Subcutaneous abdominal adipose tissue (tissue), 5 donors: ENCODE results near the gene RIMS1.
"Not testable (repeated sequence)": the region's sequence is repeated elsewhere in the genome, so short reads cannot be mapped to it uniquely, and the experiment has no call there.

Source experiments
- H3K27ac ChIP-seq: one replicate; pipeline ENCODE4 v1.7.0; 2013; ENCODE audit warnings: low read depth, mild to moderate bottlenecking, inconsistent platforms, low read length, moderate library complexity
- H3K27me3 ChIP-seq, 5 donors: one replicate each; pipeline ENCODE4 v1.7.0; 2013; ENCODE audit warnings: low read length in 5 of 5, inconsistent platforms in 1 of 5; ENCODE audit not compliant: control insufficient read depth in 5 of 5, insufficient read depth in 4 of 5
- H3K36me3 ChIP-seq, 5 donors: one replicate each; pipeline ENCODE4 v1.7.0; 2013; ENCODE audit warnings: low read length in 5 of 5; ENCODE audit not compliant: control insufficient read depth in 5 of 5, insufficient read depth in 5 of 5
- H3K4me1 ChIP-seq, 5 donors: one replicate each; pipeline ENCODE4 v1.7.0; 2013; ENCODE audit warnings: low read length in 5 of 5, mild to moderate bottlenecking in 3 of 5, moderate library complexity in 1 of 5; ENCODE audit not compliant: control insufficient read depth in 5 of 5, insufficient read depth in 5 of 5
- H3K4me3 ChIP-seq, 5 donors: one replicate each; pipeline ENCODE4 v1.7.0; 2013; ENCODE audit warnings: low read length in 5 of 5, low read depth in 1 of 5
- H3K9ac ChIP-seq, 5 donors: one replicate each; pipeline ENCODE4 v1.7.0; 2013; ENCODE audit warnings: low read length in 5 of 5, mild to moderate bottlenecking in 4 of 5, moderate library complexity in 3 of 5
- H3K9me3 ChIP-seq, 5 donors: one replicate each; pipeline ENCODE4 v1.7.0; 2013; ENCODE audit warnings: low read length in 5 of 5; ENCODE audit not compliant: control insufficient read depth in 5 of 5
- donor health status: healthy.
- donor health status: healthy.
- donor health status: healthy.
- donor health status: healthy.
- donor health status: healthy.

RIMS1 gene

GRCh38 chr6:72335203-72335602, 448.9 kb downstream of the RIMS1 start:
- not testable (repeated sequence) for H3K9ac ChIP-seq, H3K36me3 ChIP-seq, H3K27me3 ChIP-seq, H3K9me3 ChIP-seq, H3K27ac ChIP-seq, H3K4me1 ChIP-seq, H3K4me3 ChIP-seq

GRCh38 chr6:72348926-72349325, 462.6 kb downstream of the RIMS1 start:
- no peak overlapping the region for H3K9ac ChIP-seq
- no peaks in the 10 kb centered on the region for H3K27me3 ChIP-seq
- H3K27ac ChIP-seq: no peak overlapping the region
- H3K9me3 ChIP-seq: no peaks in the 10 kb centered on the region
- peaks cover 0 to 18% (median 4%) of the 10 kb centered on the region in 5 donors for H3K4me1 ChIP-seq
- H3K36me3 ChIP-seq: no peaks in the 10 kb centered on the region
- H3K4me3 ChIP-seq: no peak overlapping the region

- Histone ChIP-seq H3K4me1 (peaks cover 0 to 14% (median 4%) of the 10 kb centered on the region in 5 donors), H3K9me3 (no peaks in the 10 kb centered on the region), H3K4me3 (no peak overlapping the region), H3K36me3 (no peaks in the 10 kb centered on the region), H3K27me3 (no peaks in the 10 kb centered on the region), H3K27ac (no peak overlapping the region), H3K9ac (no peak overlapping the region)
Observed at GRCh38 chr6:72350296-72350881, 464.0 kb downstream of the RIMS1 start.

GRCh38 chr6:72363844-72364740, 477.7 kb downstream of the RIMS1 start:
- Histone ChIP-seq H3K4me1 (peaks cover 0 to 3% (median 0%) of the 10 kb centered on the region in 5 donors), H3K4me3 (no peak overlapping the region), H3K9ac (no peak overlapping the region), H3K27me3 (no peaks in the 10 kb centered on the region), H3K27ac (no peak overlapping the region), H3K9me3 (no peaks in the 10 kb centered on the region), H3K36me3 (no peaks in the 10 kb centered on the region)

- no peaks in the 10 kb centered on the region for H3K27me3 ChIP-seq
- peaks cover 0 to 3% (median 0%) of the 10 kb centered on the region in 5 donors for H3K4me1 ChIP-seq
- no peaks in the 10 kb centered on the region for H3K9me3 ChIP-seq
- H3K9ac ChIP-seq: no peak overlapping the region
- no peak overlapping the region for H3K27ac ChIP-seq
- H3K36me3 ChIP-seq: no peaks in the 10 kb centered on the region
- no peak overlapping the region for H3K4me3 ChIP-seq
Observed at GRCh38 chr6:72365773-72366172, 479.4 kb downstream of the RIMS1 start.

- peaks cover 0 to 3% (median 0%) of the 10 kb centered on the region in 5 donors for H3K4me1 ChIP-seq
- no peak overlapping the region for H3K4me3 ChIP-seq
- no peak overlapping the region for H3K27ac ChIP-seq
- H3K36me3 ChIP-seq: no peaks in the 10 kb centered on the region
- no peaks in the 10 kb centered on the region for H3K9me3 ChIP-seq
- H3K9ac ChIP-seq: no peak overlapping the region
- no peaks in the 10 kb centered on the region for H3K27me3 ChIP-seq
Observed at GRCh38 chr6:72367439-72367838, 481.1 kb downstream of the RIMS1 start.

- Histone ChIP-seq H3K36me3 (no peaks in the 10 kb centered on the region), H3K9ac (no peak overlapping the region), H3K9me3 (no peaks in the 10 kb centered on the region), H3K4me1 (peaks cover 0 to under 1% (median 0%) of the 10 kb centered on the region in 5 donors), H3K27me3 (no peaks in the 10 kb centered on the region), H3K27ac (no peak overlapping the region), H3K4me3 (no peak overlapping the region)
Observed at GRCh38 chr6:72371473-72371872, 485.1 kb downstream of the RIMS1 start.

- H3K9ac ChIP-seq: no peak overlapping the region
- no peaks in the 10 kb centered on the region for H3K27me3 ChIP-seq
- no peak overlapping the region for H3K4me3 ChIP-seq
- no peak overlapping the region for H3K27ac ChIP-seq
- H3K36me3 ChIP-seq: no peaks in the 10 kb centered on the region
- no peaks in the 10 kb centered on the region for H3K9me3 ChIP-seq
- no peaks in the 10 kb centered on the region for H3K4me1 ChIP-seq
Observed at GRCh38 chr6:72374172-72374571, 487.8 kb downstream of the RIMS1 start.

- Histone ChIP-seq H3K4me3 (no peak overlapping the region), H3K27me3 (no peaks in the 10 kb centered on the region)
Observed at GRCh38 chr6:72374857-72375256, 488.5 kb downstream of the RIMS1 start.

GRCh38 chr6:72376736-72377135, 490.4 kb downstream of the RIMS1 start:
- no peaks in the 10 kb centered on the region for H3K4me1 ChIP-seq
- no peaks in the 10 kb centered on the region for H3K27me3 ChIP-seq
- H3K36me3 ChIP-seq: no peaks in the 10 kb centered on the region
- no peak overlapping the region for H3K27ac ChIP-seq
- no peak overlapping the region for H3K9ac ChIP-seq
- no peak overlapping the region for H3K4me3 ChIP-seq
- no peaks in the 10 kb centered on the region for H3K9me3 ChIP-seq

More at GRCh38 chr6:72374857-72375256, 488.5 kb downstream of the RIMS1 start:
- H3K4me1 ChIP-seq: no peaks in the 10 kb centered on the region
- H3K36me3 ChIP-seq: no peaks in the 10 kb centered on the region
- no peak overlapping the region for H3K9ac ChIP-seq
- no peak overlapping the region for H3K27ac ChIP-seq
- H3K9me3 ChIP-seq: no peaks in the 10 kb centered on the region
